HG02610 (cell line): Measurements from ENCODE around the gene CARS1.

Experiments
- ATAC-seq: cut with Tn5 transposase; IDR thresholded peaks from one replicate; pipeline ENCODE4 v1.9.1; 2021; ENCODE audit warnings: mild to moderate bottlenecking, moderate library complexity; ENCODE audit not compliant: unreplicated experiment

Gene CARS1

GRCh38 chr11:3041699-3042441, 15.4 kb downstream of the CARS1 start:
- no peak for ATAC-seq

- no peak for ATAC-seq
These were observed 16.3 kb downstream of the CARS1 start for GRCh38 chr11:3040881-3041280.

- ATAC-seq = no peak
These were observed 19.3 kb downstream of the CARS1 start for GRCh38 chr11:3037945-3038271.

- no peak for ATAC-seq
These were observed 19.9 kb downstream of the CARS1 start for GRCh38 chr11:3037040-3037944.

- ATAC-seq = no peak
These were observed 20.8 kb downstream of the CARS1 start for GRCh38 chr11:3036419-3036818.

GRCh38 chr11:3035333-3035732, 21.9 kb downstream of the CARS1 start:
- ATAC-seq = no peak

GRCh38 chr11:3030289-3031070, 26.7 kb downstream of the CARS1 start:
- ATAC-seq = no peak

- no peak for ATAC-seq
These were observed 28.4 kb downstream of the CARS1 start for GRCh38 chr11:3028813-3029212.

GRCh38 chr11:3026803-3027202, 30.4 kb downstream of the CARS1 start:
- ATAC-seq = no peak

GRCh38 chr11:3022982-3023381, 34.2 kb downstream of the CARS1 start:
- no peak for ATAC-seq

GRCh38 chr11:3022300-3022967, 34.8 kb downstream of the CARS1 start:
- ATAC-seq = peak; percentile 66

GRCh38 chr11:3021125-3021524, 36.1 kb downstream of the CARS1 start:
- ATAC-seq = no peak

GRCh38 chr11:3020011-3020410, 37.2 kb downstream of the CARS1 start:
- no peak for ATAC-seq

GRCh38 chr11:3018596-3018995, 38.6 kb downstream of the CARS1 start:
- ATAC-seq = no peak

- ATAC-seq = no peak
These were observed 40.4 kb downstream of the CARS1 start for GRCh38 chr11:3016861-3017260.

GRCh38 chr11:3015796-3016195, 41.4 kb downstream of the CARS1 start:
- no peak for ATAC-seq

- no peak for ATAC-seq
These were observed 42.3 kb downstream of the CARS1 start for GRCh38 chr11:3014943-3015342.

GRCh38 chr11:3014057-3014938, 42.9 kb downstream of the CARS1 start:
- ATAC-seq = no peak

- no peak for ATAC-seq
These were observed 45.0 kb downstream of the CARS1 start for GRCh38 chr11:3011891-3012885.
